ENCODE results near the gene PRKAR2A. TPM values are rescaled to one million over a fixed set of nuclear protein-coding genes. Genes with fewer than 3 reads are reported as not detected.

Gene PRKAR2A
- total and polyA plus RNA-seq, 9 of the 15 experiments (the other 6 are each of a cell fraction or from before 2014, with no cell fraction given): 15.9 to 84.5 (median 37.6) TPM

- Histone ChIP-seq H3K9me3 (replicated peaks; ENCODE audit: control insufficient read depth, insufficient read depth, low read depth, low read length) (no peaks in the 10 kb centered on the region), H3K27me3 (ENCODE audit: control insufficient read depth in 2 of 2, insufficient read depth in 2 of 2, low read length in 2 of 2) (no peaks in the 10 kb centered on the region), H3K36me3 (ENCODE audit: control insufficient read depth, insufficient read depth, low read length) (no peaks in the 10 kb centered on the region), H4K20me1 (replicated peaks; ENCODE audit: control insufficient read depth, insufficient read depth, low read length) (no peaks in the 10 kb centered on the region), H3K4me1 (replicated peaks in 1 of 2; ENCODE audit: control insufficient read depth in 2 of 2, insufficient read depth in 2 of 2, low read length in 2 of 2) (peaks cover 7 to 17% of the 10 kb centered on the region in 2 experiments; a peak in 4 of 5 replicates), H3K9me1 (ENCODE audit: control insufficient read depth, insufficient read depth, low read length) (no peaks in the 10 kb centered on the region), H3K4me3 (no peak overlapping the region), H3K79me2 (ENCODE audit: control insufficient read depth, insufficient read depth, low read length) (no peaks in the 10 kb centered on the region), H2AFZ (ENCODE audit: low read depth, low read length) (peak overlapping the region; percentile 98), H3K27ac (ENCODE audit: extremely low read depth, low read depth, low read length) (no peak overlapping the region), H3K4me2 (ENCODE audit: insufficient read depth, low read length) (no peak overlapping the region), H3K9ac (ENCODE audit: insufficient read depth in 1 of 2, low read depth in 2 of 2, low read length in 2 of 2) (peak overlapping the region in 1 of 2 experiments; percentile 84; a peak in 2 of 4 replicates)
- TF ChIP-seq RB1 (IDR thresholded peaks at IDR 0.05; ENCODE audit: low read depth) (no peak), ZNF143 (CRISPR knock-in tag; IDR thresholded peaks at IDR 0.05) (no peak), ASH1L (IDR thresholded peaks at IDR 0.05; ENCODE audit: borderline replicate concordance, low read depth, partially characterized antibody) (no peak), ZNF431 (CRISPR knock-in tag; IDR thresholded peaks at IDR 0.05) (no peak)
- ChIA-PET CTCF (ENCODE audit: low intra/inter-chr PET ratio) (no interaction called here), POLR2A (interaction anchor here (0.6 to 1.6 kb wide), 11 partner anchors 15 to 509 kb away, joined by 3 to 5 read pairs (median 3); partner anchors contain the start of genes IP6K2 and PFKFB4)
- intact Hi-C loops (cut with micrococcal nuclease) (no loop called here), in situ Hi-C loops (cut with MboI) (no loop called here)
- FAIRE-seq: no peak
- BruUV-seq (replicated peaks): no TSS peak
- WGBS (ENCODE audit: insufficient coverage, low coverage, missing lambda C conversion rate): 42% methylated on average over 4 of the region's 6 CpGs
- no peak; the same call in 2 of the 3 replicates for ATAC-seq
- no peak for DNase-seq (ENCODE audit: extremely low read depth in 1 of 4, low spot score in 3 of 4)
Observed at GRCh38 chr3:48739617-48739954, 108.1 kb downstream of the PRKAR2A start.

GRCh38 chr3:48738926-48739616, 108.6 kb downstream of the PRKAR2A start:
- FAIRE-seq (no peak), DNase-seq (ENCODE audit: extremely low read depth in 1 of 4, low spot score in 3 of 4) (no peak), ATAC-seq (no peak)
- WGBS (ENCODE audit: insufficient coverage, low coverage, missing lambda C conversion rate): 62% methylated on average over 4 of the region's 9 CpGs
- Histone ChIP-seq H3K27ac (ENCODE audit: extremely low read depth, low read depth, low read length) (no peak overlapping the region), H3K4me1 (replicated peaks in 1 of 2; ENCODE audit: control insufficient read depth in 2 of 2, insufficient read depth in 2 of 2, low read length in 2 of 2) (peaks cover 7 to 17% of the 10 kb centered on the region in 2 experiments; a peak in 4 of 5 replicates), H2AFZ (ENCODE audit: low read depth, low read length) (no peak overlapping the region), H3K9me1 (ENCODE audit: control insufficient read depth, insufficient read depth, low read length) (no peaks in the 10 kb centered on the region), H3K79me2 (ENCODE audit: control insufficient read depth, insufficient read depth, low read length) (no peaks in the 10 kb centered on the region), H3K36me3 (ENCODE audit: control insufficient read depth, insufficient read depth, low read length) (no peaks in the 10 kb centered on the region), H3K4me3 (no peak overlapping the region), H4K20me1 (replicated peaks; ENCODE audit: control insufficient read depth, insufficient read depth, low read length) (no peaks in the 10 kb centered on the region), H3K27me3 (ENCODE audit: control insufficient read depth in 2 of 2, insufficient read depth in 2 of 2, low read length in 2 of 2) (no peaks in the 10 kb centered on the region), H3K4me2 (ENCODE audit: insufficient read depth, low read length) (no peak overlapping the region), H3K9ac (ENCODE audit: insufficient read depth in 1 of 2, low read depth in 2 of 2, low read length in 2 of 2) (no peak overlapping the region; a peak in 1 of 4 replicates), H3K9me3 (replicated peaks; ENCODE audit: control insufficient read depth, insufficient read depth, low read depth, low read length) (no peaks in the 10 kb centered on the region)
- CTCF ChIA-PET (ENCODE audit: low intra/inter-chr PET ratio): no interaction called here
- POLR2A ChIA-PET: interaction anchor here (0.6 to 1.6 kb wide), 7 partner anchors 15 to 509 kb away, joined by 3 to 5 read pairs (median 3); partner anchors contain the start of genes IP6K2 and PFKFB4
- intact Hi-C loops (cut with micrococcal nuclease): no loop called here
- no TSS peak for BruUV-seq (replicated peaks)
- in situ Hi-C loops (cut with MboI): no loop called here
- TF ChIP-seq ZNF324 (CRISPR knock-in tag; IDR thresholded peaks at IDR 0.05): no peak
- no peak for TF ChIP-seq TFAM (CRISPR knock-in tag; conservative IDR thresholded peaks at IDR 0.05)
- TF ChIP-seq COPS2 (conservative IDR thresholded peaks at IDR 0.05): no peak
- no peak for TF ChIP-seq SRSF7 (optimal IDR thresholded peaks at IDR 0.05; ENCODE audit: low read depth, low read length)
- TF ChIP-seq ILF3 (IDR thresholded peaks at IDR 0.05; ENCODE audit: borderline replicate concordance): no peak
- no peak for TF ChIP-seq CHD4 (IDR thresholded peaks at IDR 0.05; ENCODE audit: insufficient read depth, insufficient replicate concordance, low read depth, low read length, poor library complexity, severe bottlenecking)
- no peak for TF ChIP-seq SMARCB1 (IDR thresholded peaks at IDR 0.05; ENCODE audit: insufficient read length, low read depth)
- TF ChIP-seq XRCC3 (IDR thresholded peaks at IDR 0.05): no peak
- TF ChIP-seq NFE2 (IDR thresholded peaks at IDR 0.05; ENCODE audit: low read depth): no peak
- no peak for TF ChIP-seq NBN (IDR thresholded peaks at IDR 0.05; ENCODE audit: low read depth)
- TF ChIP-seq RCOR1 (IDR thresholded peaks at IDR 0.05; ENCODE audit: borderline replicate concordance in 1 of 2, low read depth in 2 of 2, low read length in 2 of 2): no peak
- no peak for TF ChIP-seq BCL6 (CRISPR knock-in tag; IDR thresholded peaks at IDR 0.05)
- TF ChIP-seq ZNF766 (CRISPR knock-in tag; conservative IDR thresholded peaks at IDR 0.05): no peak
- no peak for TF ChIP-seq POLR2AphosphoS2 (IDR thresholded peaks at IDR 0.05; ENCODE audit: low read length)

Measured in K562 (cell line).